Activated naive CD4-positive, alpha-beta T cell treated with anti-CD3 and anti-CD28 coated beads, Interleukin-2, amount 10 ng/mL, durations not matched to agents 7 days and 5 days (primary cell): ENCODE results near the gene STXBP6.
"Not testable (repeated sequence)": the region's sequence is repeated elsewhere in the genome, so short reads cannot be mapped to it uniquely, and the experiment has no call there.

Experiments used
- CTCF ChIA-PET: fragments of 350-600 bp; sonication (Branson Sonifier 250); formaldehyde crosslinking; loops from one replicate; lab custom pipeline; 2021; ENCODE audit warnings: antibody characterized with exemption; lab: Charles Lee
- DNase-seq: peaks from one replicate; pipeline ENCODE4 v3.0.0-alpha.2; 2020
- H3K27ac Mint-ChIP-seq: one replicate; pipeline ENCODE4 v1.8.0; 2021; ENCODE audit warnings: mild to moderate bottlenecking, moderate library complexity, mixed read lengths
- H3K27me3 Mint-ChIP-seq: one replicate; pipeline ENCODE4 v1.8.0; 2021; ENCODE audit warnings: mild to moderate bottlenecking, mixed read lengths
- H3K36me3 Mint-ChIP-seq: one replicate; pipeline ENCODE4 v1.8.0; 2021; ENCODE audit warnings: mixed read lengths
- H3K4me1 Mint-ChIP-seq: one replicate; pipeline ENCODE4 v1.8.0; 2021; ENCODE audit warnings: mixed read lengths
- H3K4me3 Mint-ChIP-seq: one replicate; pipeline ENCODE4 v1.8.0; 2021; ENCODE audit warnings: mild to moderate bottlenecking, moderate library complexity, mixed read lengths
- H3K9me3 Mint-ChIP-seq: one replicate; pipeline ENCODE4 v1.8.0; 2021; ENCODE audit warnings: mixed read lengths

The STXBP6 gene

GRCh38 chr14:24846261-24846660, 203.7 kb downstream of the STXBP6 start:
- CTCF ChIA-PET = no interaction called here
- no peaks in the 10 kb centered on the region for H3K4me1 Mint-ChIP-seq
- H3K27ac Mint-ChIP-seq = no peak overlapping the region
- no peak overlapping the region for H3K4me3 Mint-ChIP-seq
- H3K9me3 Mint-ChIP-seq = no peaks in the 10 kb centered on the region
- no peak for DNase-seq
- H3K36me3 Mint-ChIP-seq = no peaks in the 10 kb centered on the region
- peaks cover 4% of the 10 kb centered on the region for H3K27me3 Mint-ChIP-seq

GRCh38 chr14:24845851-24846250, 204.1 kb downstream of the STXBP6 start:
- CTCF ChIA-PET = no interaction called here
- no peak for DNase-seq
- H3K27me3 Mint-ChIP-seq = peaks cover 4% of the 10 kb centered on the region
- no peak overlapping the region for H3K27ac Mint-ChIP-seq
- no peaks in the 10 kb centered on the region for H3K36me3 Mint-ChIP-seq
- H3K4me1 Mint-ChIP-seq = no peaks in the 10 kb centered on the region
- H3K4me3 Mint-ChIP-seq = no peak overlapping the region
- no peaks in the 10 kb centered on the region for H3K9me3 Mint-ChIP-seq

GRCh38 chr14:24844011-24844410, 205.9 kb downstream of the STXBP6 start:
- Mint-ChIP-seq H3K27me3 (peaks cover 4% of the 10 kb centered on the region), H3K27ac (no peak overlapping the region), H3K36me3 (no peaks in the 10 kb centered on the region), H3K9me3 (no peaks in the 10 kb centered on the region), H3K4me1 (no peaks in the 10 kb centered on the region), H3K4me3 (no peak overlapping the region)
- no peak for DNase-seq
- CTCF ChIA-PET = no interaction called here

GRCh38 chr14:24843494-24843893, 206.5 kb downstream of the STXBP6 start:
- CTCF ChIA-PET = no interaction called here

GRCh38 chr14:24840204-24840893, 209.6 kb downstream of the STXBP6 start:
- no peak overlapping the region for H3K4me3 Mint-ChIP-seq
- no peak overlapping the region for H3K27ac Mint-ChIP-seq
- H3K4me1 Mint-ChIP-seq = no peaks in the 10 kb centered on the region
- H3K27me3 Mint-ChIP-seq = peaks cover 5% of the 10 kb centered on the region
- DNase-seq = no peak
- CTCF ChIA-PET = no interaction called here
- H3K9me3 Mint-ChIP-seq = no peaks in the 10 kb centered on the region
- no peaks in the 10 kb centered on the region for H3K36me3 Mint-ChIP-seq

More at GRCh38 chr14:24843494-24843893, 206.5 kb downstream of the STXBP6 start:
- no peaks in the 10 kb centered on the region for H3K36me3 Mint-ChIP-seq
- no peak for DNase-seq
- H3K27ac Mint-ChIP-seq = no peak overlapping the region
- H3K4me3 Mint-ChIP-seq = no peak overlapping the region
- H3K4me1 Mint-ChIP-seq = no peaks in the 10 kb centered on the region
- H3K9me3 Mint-ChIP-seq = no peaks in the 10 kb centered on the region
- peaks cover 4% of the 10 kb centered on the region for H3K27me3 Mint-ChIP-seq

- no peaks in the 10 kb centered on the region for H3K9me3 Mint-ChIP-seq
- no peaks in the 10 kb centered on the region for H3K36me3 Mint-ChIP-seq
- no peak overlapping the region for H3K27ac Mint-ChIP-seq
- H3K4me3 Mint-ChIP-seq = no peak overlapping the region
- H3K4me1 Mint-ChIP-seq = no peaks in the 10 kb centered on the region
- DNase-seq = no peak
- H3K27me3 Mint-ChIP-seq = peaks cover 5% of the 10 kb centered on the region
- CTCF ChIA-PET = no interaction called here
These were observed 210.2 kb downstream of the STXBP6 start for GRCh38 chr14:24839617-24840203.

- Mint-ChIP-seq H3K4me3 (no peak overlapping the region), H3K9me3 (no peaks in the 10 kb centered on the region), H3K4me1 (no peaks in the 10 kb centered on the region), H3K27me3 (peaks cover 5% of the 10 kb centered on the region), H3K36me3 (no peaks in the 10 kb centered on the region), H3K27ac (no peak overlapping the region)
- no peak for DNase-seq
- CTCF ChIA-PET = no interaction called here
These were observed 210.9 kb downstream of the STXBP6 start for GRCh38 chr14:24838945-24839616.

- CTCF ChIA-PET = no interaction called here
- no peaks in the 10 kb centered on the region for H3K4me1 Mint-ChIP-seq
- H3K27me3 Mint-ChIP-seq = peaks cover 5% of the 10 kb centered on the region
- no peaks in the 10 kb centered on the region for H3K9me3 Mint-ChIP-seq
- no peak for DNase-seq
- no peaks in the 10 kb centered on the region for H3K36me3 Mint-ChIP-seq
- H3K4me3 Mint-ChIP-seq = no peak overlapping the region
- no peak overlapping the region for H3K27ac Mint-ChIP-seq
These were observed 212.5 kb downstream of the STXBP6 start for GRCh38 chr14:24837280-24838046.

- H3K27me3 Mint-ChIP-seq, DNase-seq, H3K9me3 Mint-ChIP-seq, H3K4me3 Mint-ChIP-seq, CTCF ChIA-PET, H3K36me3 Mint-ChIP-seq, H3K27ac Mint-ChIP-seq, H3K4me1 Mint-ChIP-seq: not testable (repeated sequence)
These were observed 213.6 kb downstream of the STXBP6 start for GRCh38 chr14:24836324-24836723.

GRCh38 chr14:24834956-24835355, 215.0 kb downstream of the STXBP6 start:
- H3K27ac Mint-ChIP-seq = no peak overlapping the region
- CTCF ChIA-PET = no interaction called here
- H3K36me3 Mint-ChIP-seq = no peaks in the 10 kb centered on the region
- H3K9me3 Mint-ChIP-seq = no peaks in the 10 kb centered on the region
- peaks cover 5% of the 10 kb centered on the region for H3K27me3 Mint-ChIP-seq
- H3K4me1 Mint-ChIP-seq = no peaks in the 10 kb centered on the region
- DNase-seq = no peak
- no peak overlapping the region for H3K4me3 Mint-ChIP-seq

GRCh38 chr14:24833385-24833784, 216.6 kb downstream of the STXBP6 start:
- Mint-ChIP-seq H3K27ac (no peak overlapping the region), H3K4me1 (no peaks in the 10 kb centered on the region), H3K27me3 (peaks cover 5% of the 10 kb centered on the region), H3K9me3 (no peaks in the 10 kb centered on the region), H3K4me3 (no peak overlapping the region), H3K36me3 (no peaks in the 10 kb centered on the region)
- DNase-seq = no peak
- CTCF ChIA-PET = no interaction called here

- no peak overlapping the region for H3K27ac Mint-ChIP-seq
These were observed 218.3 kb downstream of the STXBP6 start for GRCh38 chr14:24831677-24832076.

GRCh38 chr14:24829862-24830261, 220.1 kb downstream of the STXBP6 start:
- Mint-ChIP-seq H3K36me3 (no peaks in the 10 kb centered on the region), H3K27me3 (no peaks in the 10 kb centered on the region), H3K4me3 (no peak overlapping the region), H3K4me1 (no peaks in the 10 kb centered on the region), H3K9me3 (no peaks in the 10 kb centered on the region), H3K27ac (no peak overlapping the region)
- no peak for DNase-seq
- CTCF ChIA-PET = no interaction called here

More at GRCh38 chr14:24831677-24832076, 218.3 kb downstream of the STXBP6 start:
- H3K4me3 Mint-ChIP-seq = no peak overlapping the region
- CTCF ChIA-PET = no interaction called here
- no peak for DNase-seq
- no peaks in the 10 kb centered on the region for H3K9me3 Mint-ChIP-seq
- no peaks in the 10 kb centered on the region for H3K36me3 Mint-ChIP-seq
- H3K4me1 Mint-ChIP-seq = no peaks in the 10 kb centered on the region
- no peaks in the 10 kb centered on the region for H3K27me3 Mint-ChIP-seq

- Mint-ChIP-seq H3K27me3 (no peaks in the 10 kb centered on the region), H3K4me1 (no peaks in the 10 kb centered on the region)
- CTCF ChIA-PET = no interaction called here
These were observed 221.5 kb downstream of the STXBP6 start for GRCh38 chr14:24828486-24828885.

More at GRCh38 chr14:24828486-24828885, 221.5 kb downstream of the STXBP6 start:
- no peak overlapping the region for H3K4me3 Mint-ChIP-seq
- H3K27ac Mint-ChIP-seq = no peak overlapping the region
- no peak for DNase-seq
- H3K36me3 Mint-ChIP-seq = no peaks in the 10 kb centered on the region
- no peaks in the 10 kb centered on the region for H3K9me3 Mint-ChIP-seq
